Measurements from ENCODE around the gene RDH5.

RDH5 gene

GRCh38 chr12:55696796-55697462 is 23.3 kb upstream of the RDH5 start:
- no peak for DNase-seq

GRCh38 chr12:55697686-55698085 is 22.5 kb upstream of the RDH5 start:
- DNase-seq = no peak

GRCh38 chr12:55698241-55698955 is 21.8 kb upstream of the RDH5 start:
- DNase-seq = no peak

- no peak for DNase-seq
Measured at GRCh38 chr12:55698965-55699364, 21.2 kb upstream of the RDH5 start.

GRCh38 chr12:55699471-55700055 is 20.6 kb upstream of the RDH5 start:
- DNase-seq = no peak

- no peak for DNase-seq
Measured at GRCh38 chr12:55700255-55701018, 19.8 kb upstream of the RDH5 start.

GRCh38 chr12:55702861-55703260 is 17.3 kb upstream of the RDH5 start:
- no peak for DNase-seq

- no peak for DNase-seq
Measured at GRCh38 chr12:55703288-55703687, 16.9 kb upstream of the RDH5 start.

GRCh38 chr12:55703901-55704761 is 16.1 kb upstream of the RDH5 start:
- no peak for DNase-seq

- DNase-seq = no peak
Measured at GRCh38 chr12:55704824-55705718, 15.1 kb upstream of the RDH5 start.

GRCh38 chr12:55705782-55706402 is 14.3 kb upstream of the RDH5 start:
- DNase-seq = no peak

- DNase-seq = no peak
Measured at GRCh38 chr12:55706568-55707218, 13.5 kb upstream of the RDH5 start.

GRCh38 chr12:55707219-55707671 is 12.9 kb upstream of the RDH5 start:
- DNase-seq = no peak

- DNase-seq = peak; percentile 59
Measured at GRCh38 chr12:55707841-55708694, 12.1 kb upstream of the RDH5 start, which contains the start of gene ITGA7. Gene ITGA7 (minus strand): TSS chr12:55707904. CDS start chr12:55707682, 222 bp downstream.

- no peak for DNase-seq
Measured at GRCh38 chr12:55708695-55709233, 11.4 kb upstream of the RDH5 start.

- DNase-seq = no peak
Measured at GRCh38 chr12:55711786-55712553, 8.2 kb upstream of the RDH5 start.

- DNase-seq = no peak
Measured at GRCh38 chr12:55712700-55713415, 7.3 kb upstream of the RDH5 start.
